ENCODE data around the gene LOXL3.
"Not testable (repeated sequence)": the region's sequence is repeated elsewhere in the genome, so short reads cannot be mapped to it uniquely, and the experiment has no call there.

Gene LOXL3

GRCh38 chr2:74483675-74484164, 70.0 kb downstream of the LOXL3 start:
- DNase-seq, result not testable (repeated sequence)

- peak; percentile 94 for DNase-seq
Observed at GRCh38 chr2:74482801-74483674, 70.7 kb downstream of the LOXL3 start, which contains the start of the genes CCDC142 and TTC31. Gene CCDC142, minus strand, starts transcription at chr2:74482998. Its CDS starts 161 bp downstream, at chr2:74482837. Gene TTC31, plus strand, starts transcription at chr2:74483081. Its CDS starts 15 bp downstream, at chr2:74483096.

Data from EL (cell line).